ENCODE data around the gene RFC2.
"Not testable (repeated sequence)": the region's sequence is repeated elsewhere in the genome, so short reads cannot be mapped to it uniquely, and the experiment has no call there.

The RFC2 gene

DNA sequence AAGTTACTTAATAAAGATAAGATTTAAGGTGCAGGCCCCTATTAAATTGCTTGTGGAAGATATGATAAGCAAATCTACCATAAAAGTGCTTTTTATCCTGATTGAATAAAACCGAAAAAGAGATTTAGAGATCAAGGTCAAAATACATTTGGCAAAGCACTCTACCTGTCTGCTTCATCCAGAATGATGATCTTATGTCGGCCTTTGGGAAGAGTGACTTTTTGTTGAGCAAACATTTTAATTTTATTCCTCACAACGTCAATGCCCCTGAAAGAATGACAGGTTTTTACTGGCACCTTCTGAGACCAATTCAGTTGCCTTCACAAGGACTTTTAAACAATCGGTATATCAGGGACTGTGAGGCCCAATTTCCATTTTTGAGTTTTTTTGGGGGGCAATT lies 7.7 kb downstream of the RFC2 start:
- no peak for DNase-seq

DNA sequence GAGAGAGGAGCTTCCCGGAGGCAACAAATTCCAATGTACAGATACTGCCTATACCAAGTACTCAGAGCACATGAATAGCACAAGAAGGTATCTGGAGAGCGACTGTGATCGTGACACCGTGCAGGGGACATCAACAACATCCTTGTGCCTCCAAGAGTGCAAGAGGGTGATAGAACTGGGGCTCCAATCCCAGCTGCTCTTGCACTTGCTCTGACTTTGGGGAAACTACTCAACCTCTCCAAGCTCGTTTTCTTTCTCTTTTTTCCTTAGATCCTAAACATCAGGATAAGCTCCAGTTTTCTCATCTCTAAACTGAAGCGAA lies 12.1 kb downstream of the RFC2 start:
- DNase-seq: no peak

- no peak for DNase-seq
Observed at GRCh38 chr7:74240482-74240881, 13.7 kb downstream of the RFC2 start.

DNA sequence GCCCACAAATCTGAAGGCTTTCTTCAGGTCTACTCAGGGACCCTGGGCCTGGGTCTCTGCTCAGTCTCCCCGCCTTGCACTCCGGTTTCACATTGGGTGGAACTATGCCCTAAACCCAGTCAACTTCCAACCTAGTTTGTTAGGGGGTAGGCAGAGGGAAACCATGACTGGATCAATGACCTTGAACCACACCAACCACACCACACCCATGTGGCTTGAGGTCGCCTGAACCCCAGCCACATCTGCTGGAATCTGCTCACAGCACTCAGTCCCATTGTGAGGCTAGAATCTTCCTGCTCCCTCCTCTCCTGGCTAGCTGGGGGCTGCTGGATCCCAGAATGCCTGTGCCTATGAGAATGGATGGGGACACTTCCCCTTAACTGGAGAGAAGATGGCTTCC lies 17.9 kb downstream of the RFC2 start:
- DNase-seq: no peak

GRCh38 chr7:74235518-74236268 lies 18.5 kb downstream of the RFC2 start:
- no peak for DNase-seq

DNA sequence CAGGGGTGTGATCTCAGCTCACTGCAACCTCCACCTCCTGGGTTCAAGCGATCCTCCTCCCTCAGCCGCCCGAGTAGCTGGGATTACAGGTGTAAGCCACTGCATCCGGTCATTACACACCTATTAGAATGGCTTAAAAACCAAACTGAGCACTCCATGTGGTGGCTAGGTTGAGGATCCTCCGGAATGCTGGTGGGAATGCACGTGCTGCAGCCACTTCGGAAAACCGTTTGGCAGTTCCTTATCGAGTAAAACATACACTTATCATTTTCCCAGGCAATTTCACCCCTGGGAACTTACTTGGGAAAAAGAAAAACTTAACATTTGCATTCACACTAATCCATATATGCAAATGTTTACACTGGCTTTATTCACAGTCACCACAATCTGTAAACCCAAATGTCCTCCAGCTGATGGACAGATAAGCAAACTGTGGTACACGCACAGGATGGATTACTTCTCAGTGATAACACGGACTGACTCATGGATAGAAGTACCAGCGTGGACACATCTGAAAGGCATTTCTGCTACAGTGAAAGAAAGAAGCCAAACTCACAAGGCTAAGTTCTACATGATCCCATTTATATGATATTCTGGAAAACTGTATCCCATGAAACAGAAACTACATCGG lies 20.4 kb downstream of the RFC2 start:
- DNase-seq: no peak

DNA sequence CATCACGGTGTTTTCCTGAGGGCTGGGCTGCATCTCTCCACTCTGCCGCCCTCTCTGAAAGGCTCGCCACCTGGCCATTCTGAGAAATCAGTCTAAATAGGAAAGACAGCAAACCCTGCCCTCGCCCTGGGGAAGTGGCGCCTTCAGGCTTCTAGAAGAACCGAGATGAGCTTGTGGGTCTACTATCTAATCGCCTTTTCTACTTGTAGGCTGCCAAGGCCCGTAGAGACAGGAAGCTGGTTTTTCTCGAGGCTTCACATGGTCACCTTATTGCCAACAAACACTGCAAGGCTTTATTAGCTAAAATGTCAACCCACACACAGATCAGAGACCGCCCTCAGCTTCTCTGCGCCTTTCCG lies 23.0 kb downstream of the RFC2 start:
- no peak for DNase-seq

DNA sequence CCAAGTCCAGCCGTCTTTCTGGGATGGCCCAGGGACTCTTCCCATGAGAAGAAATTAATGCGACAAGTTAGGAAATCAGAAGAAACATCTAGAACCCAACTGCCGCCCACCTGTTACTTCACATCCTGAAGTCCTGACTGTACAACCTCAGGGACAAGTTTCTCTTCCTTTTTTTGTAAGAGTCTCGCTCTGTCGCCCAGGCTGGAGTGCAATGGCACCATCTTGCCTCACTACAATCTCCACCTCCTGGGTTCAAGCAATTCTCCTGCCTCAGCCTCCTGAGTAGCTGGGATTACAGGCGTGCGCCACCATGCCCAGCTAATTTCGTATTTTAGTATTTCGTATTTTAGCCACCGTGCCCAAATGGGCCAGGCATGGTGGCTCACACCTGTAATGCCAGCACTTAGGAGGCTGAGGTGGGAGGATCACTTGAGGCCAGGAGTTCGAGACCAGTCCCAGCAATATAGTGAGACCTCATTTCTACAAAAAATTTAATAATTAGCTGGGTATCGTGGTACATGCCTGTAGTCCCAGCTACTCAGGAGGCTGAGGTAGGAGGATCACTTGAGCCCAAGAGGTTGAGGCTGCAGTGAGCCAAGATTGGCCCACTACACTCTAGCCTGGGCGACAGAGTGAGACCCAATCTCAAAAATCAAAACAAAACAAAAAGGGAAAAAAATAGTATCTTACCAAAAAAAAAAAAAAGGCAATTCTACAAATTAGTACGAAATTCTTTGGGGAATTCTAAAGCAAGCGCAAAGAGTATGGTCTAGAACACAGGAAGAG lies 23.6 kb downstream of the RFC2 start:
- no peak for DNase-seq

- no peak for DNase-seq
Observed at GRCh38 chr7:74228951-74229900, 25.0 kb downstream of the RFC2 start.

DNA sequence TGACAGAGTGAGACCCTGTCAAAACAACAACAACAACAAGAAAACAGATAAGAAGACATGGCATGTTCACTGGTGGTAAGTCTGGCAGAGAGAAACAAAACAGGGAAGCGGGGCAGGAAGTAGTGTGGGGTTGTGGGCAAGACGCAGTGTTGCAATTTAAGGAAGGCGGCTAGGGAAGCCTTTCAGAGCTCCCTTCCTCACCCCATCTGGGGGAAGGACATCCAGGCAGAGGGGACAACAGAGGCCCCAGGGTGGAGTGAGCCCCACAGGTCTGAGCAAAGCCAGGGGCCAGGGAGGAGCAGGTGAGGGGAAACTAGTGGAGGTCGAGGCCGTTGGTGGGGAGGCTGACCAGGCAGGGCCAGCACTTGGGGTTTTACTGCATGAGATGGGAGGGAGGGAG lies 27.6 kb downstream of the RFC2 start:
- no peak for DNase-seq

DNA sequence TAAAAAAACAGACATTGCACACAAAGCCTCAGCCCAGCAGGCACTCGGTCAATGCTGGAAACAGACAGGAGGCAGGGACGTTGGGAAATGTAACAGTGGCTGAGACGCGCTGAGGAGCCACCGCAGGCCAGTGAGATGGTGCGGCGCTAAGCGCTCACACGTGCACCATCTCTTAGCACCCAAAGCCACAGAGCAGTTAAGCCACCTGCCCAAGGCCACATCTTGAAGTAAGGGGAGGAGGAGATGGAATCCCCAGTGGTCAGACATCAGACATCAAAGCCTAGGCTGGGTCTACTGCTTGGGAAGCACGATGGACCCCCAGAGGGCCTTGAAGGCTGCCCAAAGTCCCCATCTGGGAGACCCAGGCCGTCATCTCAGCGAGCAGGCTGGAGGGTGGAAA lies 28.8 kb downstream of the RFC2 start:
- no peak for DNase-seq

DNA sequence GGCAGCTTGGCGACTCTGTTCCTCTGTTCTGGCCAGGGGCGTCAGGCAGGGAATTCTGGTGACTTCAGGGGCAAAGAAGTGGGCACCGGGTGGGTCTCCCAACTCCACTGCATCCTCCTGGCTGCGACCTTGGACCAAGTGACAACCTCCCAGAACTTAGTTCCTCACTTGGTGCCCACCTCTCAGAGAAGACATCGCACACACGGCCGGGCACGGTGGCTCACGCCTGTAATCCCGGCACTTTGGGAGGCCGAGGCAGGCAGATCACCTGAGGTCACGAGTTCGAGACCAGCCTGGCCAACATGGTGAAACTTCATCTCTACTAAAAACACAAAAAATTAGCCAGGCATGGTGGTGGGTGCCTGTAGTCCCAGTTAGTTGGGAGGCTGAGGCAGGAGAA lies 29.3 kb downstream of the RFC2 start:
- not testable (repeated sequence) for DNase-seq

DNA sequence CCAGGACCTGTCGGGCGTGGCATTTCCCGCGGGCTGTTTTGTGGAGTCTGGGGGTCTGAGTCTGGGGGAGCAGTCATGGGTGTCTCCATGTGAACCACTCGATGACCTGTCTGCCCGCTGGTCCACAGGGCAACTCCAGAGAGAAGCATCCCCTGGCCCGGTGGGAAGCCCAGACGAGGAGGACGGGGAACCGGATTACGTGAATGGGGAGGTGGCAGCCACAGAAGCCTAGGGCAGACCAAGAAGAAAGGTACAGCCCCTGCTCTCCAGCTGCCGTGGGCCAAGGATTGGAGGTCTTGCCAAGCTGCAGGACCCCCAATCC lies 29.7 kb downstream of the RFC2 start:
- no peak for DNase-seq

DNA sequence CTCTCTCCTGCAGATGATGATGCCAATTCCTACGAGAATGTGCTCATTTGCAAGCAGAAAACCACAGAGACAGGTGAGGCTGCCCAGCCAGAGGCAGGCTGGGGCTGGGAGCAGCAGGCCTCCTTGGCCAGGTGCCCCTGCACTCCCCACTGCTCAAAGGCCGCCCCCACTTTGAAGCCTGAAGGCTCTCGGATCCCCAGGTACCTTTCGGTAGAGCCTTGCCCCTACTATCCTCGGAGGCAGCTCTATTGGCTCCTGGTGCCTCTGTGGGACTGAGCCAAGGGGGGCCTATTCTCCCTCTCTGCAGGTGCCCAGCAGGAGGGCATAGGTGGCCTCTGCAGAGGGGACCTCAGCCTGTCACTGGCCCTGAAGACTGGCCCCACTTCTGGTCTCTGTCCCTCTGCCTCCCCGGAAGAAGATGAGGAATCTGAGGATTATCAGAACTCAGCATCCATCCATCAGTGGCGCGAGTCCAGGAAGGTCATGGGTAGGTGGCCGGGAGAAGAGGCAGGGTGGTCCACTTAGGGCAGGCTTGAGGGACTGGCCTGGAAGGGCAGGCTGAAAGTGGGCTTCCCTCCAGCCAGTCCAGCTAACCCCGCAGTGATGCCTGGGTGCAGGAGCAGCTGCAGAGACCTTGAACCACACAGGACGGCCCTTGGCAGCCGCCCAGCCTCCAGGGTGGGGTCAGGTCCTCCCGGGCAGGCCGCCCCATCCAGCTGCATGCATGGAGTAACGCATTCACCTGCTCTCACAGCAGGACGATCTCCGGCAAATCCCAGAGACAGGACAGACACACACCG lies 30.3 kb downstream of the RFC2 start:
- DNase-seq: no peak

DNA sequence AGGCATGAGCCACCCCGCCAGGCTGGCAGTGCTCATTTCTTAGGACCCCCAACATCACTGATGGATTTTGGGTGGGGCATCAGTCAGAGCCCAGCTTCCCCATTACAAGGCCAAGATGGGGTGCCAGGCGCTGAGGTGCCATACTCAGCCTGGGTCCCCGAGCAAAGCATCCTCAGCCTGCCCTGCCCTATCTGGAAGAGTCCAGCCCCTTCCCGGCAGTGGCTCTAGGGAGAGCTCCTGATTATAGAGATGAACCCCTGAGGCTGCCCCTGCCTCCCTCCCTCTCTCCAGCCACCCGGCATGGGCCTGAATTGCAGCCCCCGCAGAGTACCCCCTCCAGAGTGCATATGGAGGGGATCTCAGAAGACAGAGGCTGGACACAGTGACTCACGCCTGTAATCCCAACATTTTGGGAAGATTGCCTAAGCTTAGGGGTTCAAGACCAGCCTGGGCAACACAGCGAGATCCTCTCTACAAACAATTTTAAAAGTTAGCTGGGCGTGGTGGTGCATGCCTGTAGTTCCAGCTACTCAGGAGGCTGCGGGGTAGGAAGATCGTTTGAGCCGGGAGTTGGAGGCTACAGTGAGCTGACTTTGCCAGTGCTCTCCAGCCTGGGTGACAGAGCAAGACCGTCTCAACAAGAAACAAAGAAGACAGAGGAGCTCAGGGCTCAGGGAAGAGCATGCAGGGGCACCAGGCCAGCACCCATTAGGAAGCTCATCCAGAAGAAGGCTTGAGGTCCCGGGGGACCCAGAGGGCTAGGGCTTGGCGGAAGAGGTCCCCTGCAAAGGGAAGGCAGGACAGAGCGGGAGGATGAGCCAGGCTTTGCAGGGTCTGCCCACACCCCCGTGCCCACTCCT lies 31.1 kb downstream of the RFC2 start:
- no peak for DNase-seq

DNA sequence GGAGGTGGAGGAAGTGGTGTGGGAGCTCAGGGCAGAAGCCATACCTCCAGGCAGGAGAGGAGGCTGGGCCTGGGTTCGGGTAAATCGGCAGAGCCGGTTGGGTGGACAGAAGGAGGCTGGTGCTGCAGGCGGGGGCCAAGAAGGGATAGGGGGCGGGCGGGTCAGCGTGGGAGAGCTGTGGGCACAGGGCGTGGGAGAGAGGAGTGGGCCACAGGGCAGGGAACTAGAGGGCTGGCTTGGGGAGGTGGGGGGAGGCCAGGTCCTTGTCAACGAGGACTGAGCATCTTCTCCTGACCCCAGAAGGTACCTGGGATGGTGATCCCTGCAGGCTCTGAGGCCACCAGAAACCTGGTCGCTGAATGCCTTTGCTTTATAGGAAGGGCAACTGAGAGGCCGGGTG lies 32.5 kb downstream of the RFC2 start:
- DNase-seq: no peak

GRCh38 chr7:74220229-74220628 lies 34.0 kb downstream of the RFC2 start:
- DNase-seq: no peak

GRCh38 chr7:74219416-74219815 lies 34.8 kb downstream of the RFC2 start:
- DNase-seq: no peak

GRCh38 chr7:74218343-74218698 lies 35.9 kb downstream of the RFC2 start:
- DNase-seq: no peak

DNA sequence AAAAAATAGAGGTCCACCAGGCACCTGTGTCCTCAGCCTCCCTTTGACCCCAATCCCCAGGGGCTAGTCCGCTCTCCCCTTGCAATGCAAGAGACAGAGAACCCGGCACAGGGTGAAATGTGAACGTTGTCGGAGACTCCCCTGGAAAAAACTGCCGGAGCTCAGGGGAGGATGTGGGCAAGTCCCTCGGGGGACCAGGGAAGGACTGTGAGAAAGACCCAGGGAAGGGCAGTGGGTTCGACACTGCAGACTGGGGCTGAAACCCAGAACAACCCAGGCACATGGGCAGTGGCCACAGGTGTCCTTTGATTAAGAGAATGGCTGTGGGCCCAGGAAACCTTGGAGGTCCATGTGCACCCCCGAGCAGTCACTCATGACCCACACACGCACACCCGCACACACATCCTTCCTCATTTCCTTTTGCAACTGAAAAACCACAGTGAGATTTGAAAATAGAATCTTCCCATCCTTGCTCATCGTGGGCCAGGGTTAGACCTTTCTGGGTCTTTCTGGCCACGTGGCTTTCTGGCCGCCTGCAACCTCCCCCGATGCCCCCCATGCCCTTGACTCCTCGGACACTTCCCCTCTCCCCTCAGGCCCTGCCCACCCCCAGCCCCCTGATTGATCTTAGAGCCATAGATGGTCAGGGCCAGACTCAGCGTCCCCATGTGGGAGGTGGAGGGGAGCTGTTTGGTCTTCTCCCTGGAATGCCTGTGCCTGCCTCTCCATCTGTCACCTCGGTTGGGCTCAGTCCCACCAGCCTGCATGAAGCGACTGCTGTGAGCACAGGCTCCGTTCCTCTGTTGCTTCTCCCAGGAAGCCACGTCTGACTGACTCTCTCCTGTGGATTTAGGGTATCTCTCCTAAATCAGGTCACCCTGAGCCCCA lies 36.5 kb downstream of the RFC2 start:
- no peak for DNase-seq

- no peak for DNase-seq
Observed at GRCh38 chr7:74216361-74216761, 37.8 kb downstream of the RFC2 start.
